ENCODE data around the gene SLC6A7.

Gene SLC6A7

GRCh38 chr5:150203832-150204589 lies 14.1 kb downstream of the SLC6A7 start:
- no peaks in the 10 kb centered on the region for H3K9me3 ChIP-seq (ENCODE audit: control insufficient read depth, low read length)
- no peak overlapping the region for H3K4me2 ChIP-seq (ENCODE audit: low read length)
- H3K36me3 ChIP-seq (ENCODE audit: control insufficient read depth, insufficient read depth, low read length): no peaks in the 10 kb centered on the region
- TF ChIP-seq, protein P1, sequence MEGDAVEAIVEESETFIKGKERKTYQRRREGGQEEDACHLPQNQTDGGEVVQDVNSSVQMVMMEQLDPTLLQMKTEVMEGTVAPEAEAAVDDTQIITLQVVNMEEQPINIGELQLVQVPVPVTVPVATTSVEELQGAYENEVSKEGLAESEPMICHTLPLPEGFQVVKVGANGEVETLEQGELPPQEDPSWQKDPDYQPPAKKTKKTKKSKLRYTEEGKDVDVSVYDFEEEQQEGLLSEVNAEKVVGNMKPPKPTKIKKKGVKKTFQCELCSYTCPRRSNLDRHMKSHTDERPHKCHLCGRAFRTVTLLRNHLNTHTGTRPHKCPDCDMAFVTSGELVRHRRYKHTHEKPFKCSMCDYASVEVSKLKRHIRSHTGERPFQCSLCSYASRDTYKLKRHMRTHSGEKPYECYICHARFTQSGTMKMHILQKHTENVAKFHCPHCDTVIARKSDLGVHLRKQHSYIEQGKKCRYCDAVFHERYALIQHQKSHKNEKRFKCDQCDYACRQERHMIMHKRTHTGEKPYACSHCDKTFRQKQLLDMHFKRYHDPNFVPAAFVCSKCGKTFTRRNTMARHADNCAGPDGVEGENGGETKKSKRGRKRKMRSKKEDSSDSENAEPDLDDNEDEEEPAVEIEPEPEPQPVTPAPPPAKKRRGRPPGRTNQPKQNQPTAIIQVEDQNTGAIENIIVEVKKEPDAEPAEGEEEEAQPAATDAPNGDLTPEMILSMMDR (IDR thresholded peaks at IDR 0.05): no peak
- H2AFZ ChIP-seq: no peak overlapping the region
- no peak overlapping the region for H3K4me3 ChIP-seq (ENCODE audit: low read depth, low read length)
- no peaks in the 10 kb centered on the region for H3K27me3 ChIP-seq (ENCODE audit: control insufficient read depth, insufficient read depth, low read length)
- no peak overlapping the region for H3K9ac ChIP-seq
- H3K79me2 ChIP-seq: no peaks in the 10 kb centered on the region
- no peaks in the 10 kb centered on the region for H3K4me1 ChIP-seq
- no peak overlapping the region for H3K27ac ChIP-seq

DNA sequence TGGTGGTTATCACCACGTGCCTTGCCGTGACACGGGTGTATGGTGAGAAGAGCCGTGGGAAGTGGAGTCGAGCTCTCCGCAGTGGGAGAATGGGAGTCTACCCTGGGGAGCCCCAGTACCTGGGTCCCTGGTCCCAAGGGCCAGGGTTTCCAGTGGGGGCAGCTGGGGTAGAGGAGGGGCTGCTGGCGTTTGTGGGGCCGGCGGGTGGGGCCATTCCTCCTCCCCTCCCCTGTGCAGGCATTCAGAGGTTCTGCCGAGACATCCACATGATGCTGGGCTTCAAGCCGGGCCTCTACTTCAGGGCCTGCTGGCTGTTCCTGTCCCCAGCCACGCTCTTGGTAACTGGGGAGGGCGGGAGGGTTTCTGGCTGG lies 14.7 kb downstream of the SLC6A7 start:
- TF ChIP-seq, protein P1 (IDR thresholded peaks at IDR 0.05): no peak
- Histone ChIP-seq H3K4me3 (ENCODE audit: low read depth, low read length) (no peak overlapping the region), H3K27ac (no peak overlapping the region), H3K4me1 (no peaks in the 10 kb centered on the region), H3K4me2 (ENCODE audit: low read length) (no peak overlapping the region), H3K9me3 (ENCODE audit: control insufficient read depth, low read length) (no peaks in the 10 kb centered on the region), H3K36me3 (ENCODE audit: control insufficient read depth, insufficient read depth, low read length) (no peaks in the 10 kb centered on the region), H3K79me2 (no peaks in the 10 kb centered on the region), H3K27me3 (ENCODE audit: control insufficient read depth, insufficient read depth, low read length) (no peaks in the 10 kb centered on the region), H2AFZ (no peak overlapping the region), H3K9ac (no peak overlapping the region)

DNA sequence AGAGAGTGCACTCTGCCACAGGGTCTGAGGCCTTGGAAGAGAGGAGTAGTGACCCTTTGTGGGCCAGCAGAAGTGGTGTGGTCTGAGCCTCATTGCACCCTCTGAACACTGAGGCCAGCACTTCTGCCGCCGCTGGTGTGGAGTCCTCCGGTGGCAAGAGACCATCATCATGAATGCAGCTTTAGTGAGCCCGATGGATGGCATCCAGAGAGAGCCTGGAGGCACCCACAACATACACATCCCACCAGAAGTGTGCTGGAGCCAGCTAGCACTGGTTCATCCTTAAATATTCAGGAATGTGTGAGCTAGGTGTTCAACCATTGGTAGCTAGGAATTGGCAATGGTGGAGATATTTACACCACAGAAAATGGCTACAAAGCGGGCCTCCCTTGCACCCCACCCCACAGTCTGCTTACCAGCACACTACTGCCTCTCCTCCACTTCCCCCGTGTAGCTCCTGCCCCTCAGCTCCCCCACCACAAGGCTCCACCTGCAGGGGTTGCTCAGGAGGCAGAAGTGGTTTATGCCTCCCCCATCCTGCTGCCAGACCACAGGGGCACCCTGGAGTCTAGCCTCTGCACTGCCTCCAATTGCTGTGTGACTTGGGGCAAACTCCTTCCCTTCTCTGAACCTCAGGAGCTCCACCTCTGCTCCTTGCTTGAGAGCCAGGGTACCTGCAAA lies 16.4 kb downstream of the SLC6A7 start:
- Histone ChIP-seq H3K27me3 (ENCODE audit: control insufficient read depth, insufficient read depth, low read length) (no peaks in the 10 kb centered on the region), H3K4me3 (ENCODE audit: low read depth, low read length) (no peak overlapping the region), H3K9me3 (ENCODE audit: control insufficient read depth, low read length) (no peaks in the 10 kb centered on the region), H3K4me2 (ENCODE audit: low read length) (no peak overlapping the region), H3K79me2 (no peaks in the 10 kb centered on the region), H3K27ac (no peak overlapping the region), H3K36me3 (ENCODE audit: control insufficient read depth, insufficient read depth, low read length) (no peaks in the 10 kb centered on the region), H2AFZ (no peak overlapping the region), H3K9ac (no peak overlapping the region), H3K4me1 (no peaks in the 10 kb centered on the region)
- TF ChIP-seq, protein P1 (IDR thresholded peaks at IDR 0.05): no peak

DNA sequence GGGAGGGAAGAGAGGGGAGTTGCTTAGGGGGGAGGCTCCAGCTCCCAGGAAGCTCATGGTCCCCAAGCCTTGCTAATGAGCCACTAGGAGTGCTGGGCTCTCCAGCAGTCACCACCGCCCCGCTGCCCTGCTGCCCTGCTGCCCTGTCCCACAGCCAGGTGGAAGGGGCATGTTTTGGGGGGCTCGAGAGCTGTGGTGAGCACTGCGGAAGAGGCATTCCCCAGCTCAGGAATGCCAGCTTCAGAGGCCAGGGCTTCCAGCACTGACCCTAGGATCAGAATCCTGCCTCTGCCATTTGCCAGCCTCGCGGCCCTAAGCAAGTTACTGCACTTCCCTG lies 16.9 kb downstream of the SLC6A7 start:
- Histone ChIP-seq H3K79me2 (no peaks in the 10 kb centered on the region), H3K9me3 (ENCODE audit: control insufficient read depth, low read length) (no peaks in the 10 kb centered on the region), H3K4me1 (no peaks in the 10 kb centered on the region)

More for the DNA sequence above, 16.9 kb downstream of the SLC6A7 start:
- no peak overlapping the region for H3K9ac ChIP-seq
- no peak overlapping the region for H3K27ac ChIP-seq
- H3K4me3 ChIP-seq (ENCODE audit: low read depth, low read length): no peak overlapping the region
- no peak overlapping the region for H3K4me2 ChIP-seq (ENCODE audit: low read length)
- TF ChIP-seq, protein P1 (IDR thresholded peaks at IDR 0.05): no peak
- H3K27me3 ChIP-seq (ENCODE audit: control insufficient read depth, insufficient read depth, low read length): no peaks in the 10 kb centered on the region
- H2AFZ ChIP-seq: no peak overlapping the region
- H3K36me3 ChIP-seq (ENCODE audit: control insufficient read depth, insufficient read depth, low read length): no peaks in the 10 kb centered on the region

All from parathyroid adenoma (tissue), 2 donors.